ENCODE results near the gene TRIM54. TPM values are rescaled to one million over a fixed set of nuclear protein-coding genes. Genes with fewer than 3 reads are reported as not detected.

TRIM54 gene
- total and polyA plus RNA-seq, 2 donors (not counting 3 experiments of a cell fraction or from before 2014, with no cell fraction given): 0.51 to 1.7 TPM

DNA sequence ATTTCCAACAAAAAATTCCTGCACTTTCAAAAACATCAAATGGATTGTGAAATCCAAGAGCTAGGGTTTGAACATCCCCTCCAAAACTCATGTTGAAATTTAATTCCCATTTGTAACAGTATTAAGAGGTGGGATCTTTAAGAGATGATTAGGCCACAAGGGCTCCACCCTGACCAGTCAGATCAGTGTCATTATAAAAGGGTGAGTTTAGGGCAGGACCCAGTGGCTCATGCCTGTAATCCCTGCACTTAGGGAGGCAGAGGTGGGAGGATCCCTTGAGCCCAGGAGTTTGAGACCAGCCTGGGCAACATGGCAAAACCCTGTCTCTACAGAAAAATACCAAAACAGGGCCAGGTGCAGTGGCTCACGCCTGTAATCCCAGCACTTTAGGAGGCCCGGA is 65.4 kb downstream of the TRIM54 start:
- dilution Hi-C loops (cut with MboI; ENCODE audit: extremely low pct_ligation_motif_present, low sequenced_read_pairs): no loop called here
- peaks cover 3% of the 10 kb centered on the region for H4K20me1 ChIP-seq (replicated peaks; ENCODE audit: control insufficient read depth, extremely low read depth, insufficient read depth, low read length)

More for the DNA sequence above, 65.4 kb downstream of the TRIM54 start:
- no peak overlapping the region for H3K27ac ChIP-seq (ENCODE audit: insufficient read depth, low read depth, low read length)
- H2AFZ ChIP-seq (ENCODE audit: low read depth, low read length): no peak overlapping the region
- CTCF ChIA-PET: interaction anchor here (1.0 kb wide), 1 partner anchor 22 kb away, joined by 3 read pairs; no protein-coding TSS in a partner anchor
- H3K9ac ChIP-seq (replicated peaks; ENCODE audit: extremely low read depth, insufficient read depth, low read length): no peak overlapping the region
- no peak overlapping the region for H3K4me3 ChIP-seq (replicated peaks in 1 of 3; ENCODE audit: insufficient read depth in 1 of 3, low read depth in 1 of 3, low read length in 3 of 3)
- no peak overlapping the region for H3K4me2 ChIP-seq (ENCODE audit: insufficient read depth, low read length)
- BruUV-seq (replicated peaks): no TSS peak
- no peak for FAIRE-seq
- POLR2A ChIA-PET: no interaction called here
- H3K36me3 ChIP-seq (ENCODE audit: control insufficient read depth in 2 of 2, extremely low read depth in 1 of 2, insufficient read depth in 2 of 2, low read length in 2 of 2): peaks cover 2 to 3% of the 10 kb centered on the region in 2 experiments
- no peaks in the 10 kb centered on the region for H3K4me1 ChIP-seq (ENCODE audit: control insufficient read depth, extremely low read depth, insufficient read depth, low read length)
- no peaks in the 10 kb centered on the region for H3K9me3 ChIP-seq (replicated peaks; ENCODE audit: control insufficient read depth, insufficient read depth, low read length)
- H3K79me2 ChIP-seq (ENCODE audit: control insufficient read depth, insufficient read depth, low read length): peaks cover 75% of the 10 kb centered on the region
- H3K9me1 ChIP-seq (replicated peaks; ENCODE audit: control insufficient read depth, extremely low read depth, insufficient read depth, low read length): no peaks in the 10 kb centered on the region
- TF ChIP-seq POLR2A (IDR thresholded peaks at IDR 0.05; ENCODE audit: low read depth, low read length) (no peak), POLR2AphosphoS5 (IDR thresholded peaks at IDR 0.05; ENCODE audit: insufficient read depth, low read depth, low read length) (no peak), JUN (IDR thresholded peaks at IDR 0.05; ENCODE audit: borderline replicate concordance, insufficient read depth, insufficient read length, low read depth) (no peak), EZH2 (IDR thresholded peaks at IDR 0.05; ENCODE audit: borderline replicate concordance, low read depth, low read length, severe bottlenecking) (no peak), MYC (IDR thresholded peaks at IDR 0.05; ENCODE audit: low read depth, low read length) (no peak), GATA2 (IDR thresholded peaks at IDR 0.05; ENCODE audit: insufficient read depth, insufficient read length, low read depth, low read length) (no peak), FOS (IDR thresholded peaks at IDR 0.05; ENCODE audit: borderline replicate concordance, insufficient read depth, low read length) (no peak)
- TF ChIP-seq, protein P1, sequence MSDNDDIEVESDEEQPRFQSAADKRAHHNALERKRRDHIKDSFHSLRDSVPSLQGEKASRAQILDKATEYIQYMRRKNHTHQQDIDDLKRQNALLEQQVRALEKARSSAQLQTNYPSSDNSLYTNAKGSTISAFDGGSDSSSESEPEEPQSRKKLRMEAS (IDR thresholded peaks at IDR 0.05; ENCODE audit: insufficient read depth, insufficient read length): no peak
- TF ChIP-seq, protein P2, sequence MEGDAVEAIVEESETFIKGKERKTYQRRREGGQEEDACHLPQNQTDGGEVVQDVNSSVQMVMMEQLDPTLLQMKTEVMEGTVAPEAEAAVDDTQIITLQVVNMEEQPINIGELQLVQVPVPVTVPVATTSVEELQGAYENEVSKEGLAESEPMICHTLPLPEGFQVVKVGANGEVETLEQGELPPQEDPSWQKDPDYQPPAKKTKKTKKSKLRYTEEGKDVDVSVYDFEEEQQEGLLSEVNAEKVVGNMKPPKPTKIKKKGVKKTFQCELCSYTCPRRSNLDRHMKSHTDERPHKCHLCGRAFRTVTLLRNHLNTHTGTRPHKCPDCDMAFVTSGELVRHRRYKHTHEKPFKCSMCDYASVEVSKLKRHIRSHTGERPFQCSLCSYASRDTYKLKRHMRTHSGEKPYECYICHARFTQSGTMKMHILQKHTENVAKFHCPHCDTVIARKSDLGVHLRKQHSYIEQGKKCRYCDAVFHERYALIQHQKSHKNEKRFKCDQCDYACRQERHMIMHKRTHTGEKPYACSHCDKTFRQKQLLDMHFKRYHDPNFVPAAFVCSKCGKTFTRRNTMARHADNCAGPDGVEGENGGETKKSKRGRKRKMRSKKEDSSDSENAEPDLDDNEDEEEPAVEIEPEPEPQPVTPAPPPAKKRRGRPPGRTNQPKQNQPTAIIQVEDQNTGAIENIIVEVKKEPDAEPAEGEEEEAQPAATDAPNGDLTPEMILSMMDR (IDR thresholded peaks at IDR 0.05; ENCODE audit: extremely low read depth in 1 of 2, insufficient read depth in 1 of 2, low read depth in 1 of 2, low read length in 2 of 2): no peak
- no peaks in the 10 kb centered on the region for H3K27me3 ChIP-seq (ENCODE audit: control insufficient read depth in 2 of 2, insufficient read depth in 2 of 2, low read length in 2 of 2)
- intact Hi-C loops (cut with micrococcal nuclease): no loop called here
- no peak for DNase-seq (ENCODE audit: low read depth, low spot score)
